A673 (cell line): ENCODE data around the gene TLR1. TPM values are rescaled to one million over a fixed set of nuclear protein-coding genes. Genes with fewer than 3 reads are reported as not detected.

ENCODE experiments used
- BruUV-seq: library from RNA; stranded (reverse); fragments of 400-500 nt; replicated peaks from 2 replicates; lab custom pipeline; 2021; lab: Mats Ljungman, UMichigan
- CTCF ChIA-PET: fragments of 300-600 bp; sonication (Branson Sonifier 250); formaldehyde crosslinking; loops from one replicate; lab custom pipeline; 2022; ENCODE audit warnings: antibody characterized with exemption; lab: Charles Lee
- POLR2A ChIA-PET: fragments of 300-600 bp; sonication (Branson Sonifier 250); formaldehyde crosslinking; loops from one replicate; lab custom pipeline; 2022; ENCODE audit warnings: antibody characterized with exemption; ENCODE audit not compliant: low non-redundant PET; lab: Charles Lee
- DNase-seq: peaks from one replicate; pipeline ENCODE4 v3.0.0-alpha.2; 2015; ENCODE audit warnings: low spot score
- H3K27ac ChIP-seq: fragments of 200-600 bp; sonication (generic); 2 replicates; pipeline ENCODE4 v1.5.1; 2016; ENCODE audit warnings: mixed run types, low read depth, mild to moderate bottlenecking, mixed read lengths, antibody characterized with exemption, low read length; ENCODE audit not compliant: poor library complexity, severe bottlenecking
- H3K27me3 ChIP-seq: fragments of 200-600 bp; sonication (generic); replicated peaks from 2 replicates; pipeline ENCODE4 v1.6.1; 2017; ENCODE audit warnings: mixed run types, low read depth, mild to moderate bottlenecking, mixed read lengths, antibody characterized with exemption, low read length; ENCODE audit not compliant: insufficient read depth, poor library complexity
- H3K36me3 ChIP-seq: fragments of 200-600 bp; sonication (generic); 2 replicates; pipeline ENCODE4 v1.6.1; 2016; ENCODE audit warnings: mixed run types, mild to moderate bottlenecking, mixed read lengths, antibody characterized with exemption, low read length; ENCODE audit not compliant: insufficient read depth, poor library complexity, severe bottlenecking
- H3K4me1 ChIP-seq: fragments of 200-600 bp; sonication (generic); 2 replicates; pipeline ENCODE4 v1.6.1; 2017; ENCODE audit warnings: mixed run types, mild to moderate bottlenecking, mixed read lengths, antibody characterized with exemption, low read length; ENCODE audit not compliant: insufficient read depth, poor library complexity, severe bottlenecking
- H3K4me3 ChIP-seq: fragments of 200-600 bp; sonication (generic); 2 replicates; pipeline ENCODE4 v1.5.1; 2016; ENCODE audit warnings: low read depth, mixed run types, mild to moderate bottlenecking, mixed read lengths, low read length; ENCODE audit not compliant: poor library complexity, severe bottlenecking
- H3K9me3 ChIP-seq: fragments of 200-600 bp; sonication (generic); 2 replicates; pipeline ENCODE4 v1.6.1; 2016; ENCODE audit warnings: mixed run types, low read depth, mild to moderate bottlenecking, mixed read lengths, antibody characterized with exemption, low read length; ENCODE audit not compliant: poor library complexity, severe bottlenecking
- CTCF ChIP-seq: fragments of 300-800, 200-600 bp; sonication (generic); conservative IDR thresholded peaks from 2 replicates; pipeline ENCODE4 v1.5.1; 2017; ENCODE audit warnings: low read depth, mild to moderate bottlenecking, antibody characterized with exemption, low read length, moderate library complexity, mixed read lengths
- EZH2 ChIP-seq: fragments of 200-600 bp; sonication (generic); IDR thresholded peaks from 2 replicates; pipeline ENCODE4 v1.6.1; 2017; ENCODE audit warnings: borderline replicate concordance, low read depth, mild to moderate bottlenecking, mixed read lengths, antibody characterized with exemption, low read length; ENCODE audit not compliant: poor library complexity, severe bottlenecking
- intact Hi-C: fragments of 100-400 bp; cut with micrococcal nuclease; formaldehyde crosslinking; loops from one replicate; pipeline ENCODE4 v1.10.0; 2022; ENCODE audit not compliant: unreplicated experiment
- total RNA-seq: library from RNA; stranded (reverse); gene quantifications from 2 replicates; pipeline ENCODE4 v1.2.3, GENCODE V29; 2021

TLR1 gene
- total RNA-seq, 1 experiment from 2014 or later, result 0.37 TPM

DNA sequence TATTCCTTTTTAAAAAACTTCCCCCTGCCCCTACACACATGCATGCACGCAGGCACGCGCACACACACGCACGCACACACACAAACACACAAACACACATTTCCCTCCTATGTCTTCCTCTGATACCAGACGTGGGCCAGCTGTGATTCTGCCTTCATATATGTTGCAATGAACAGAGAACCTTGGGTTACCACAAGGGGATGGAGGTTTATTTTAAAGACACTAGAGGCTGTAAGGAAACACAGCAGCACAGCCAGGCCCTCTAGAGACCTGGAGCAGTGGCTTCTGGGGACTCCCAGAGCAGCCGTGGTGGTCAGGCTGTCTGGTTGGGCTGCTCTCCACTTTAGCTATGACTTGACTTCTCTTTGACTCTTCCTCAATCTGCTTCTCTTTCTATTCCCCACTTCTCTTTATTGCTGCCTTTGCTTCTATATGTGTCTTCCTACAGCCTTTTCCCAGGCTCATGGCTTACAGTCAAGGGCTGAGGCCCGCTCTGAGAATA, 18.6 kb downstream of the TLR1 start:
- no TSS peak for BruUV-seq
- no peaks in the 10 kb centered on the region for H3K27me3 ChIP-seq
- no peaks in the 10 kb centered on the region for H3K9me3 ChIP-seq
- intact Hi-C loops, result no loop called here
- TF ChIP-seq EZH2 (no peak), CTCF (no peak)
- no peak for DNase-seq
- H3K36me3 ChIP-seq, result no peaks in the 10 kb centered on the region
- no peak overlapping the region for H3K27ac ChIP-seq
- no peaks in the 10 kb centered on the region for H3K4me1 ChIP-seq
- CTCF ChIA-PET, result no interaction called here
- POLR2A ChIA-PET, result no interaction called here
- no peak overlapping the region for H3K4me3 ChIP-seq

DNA sequence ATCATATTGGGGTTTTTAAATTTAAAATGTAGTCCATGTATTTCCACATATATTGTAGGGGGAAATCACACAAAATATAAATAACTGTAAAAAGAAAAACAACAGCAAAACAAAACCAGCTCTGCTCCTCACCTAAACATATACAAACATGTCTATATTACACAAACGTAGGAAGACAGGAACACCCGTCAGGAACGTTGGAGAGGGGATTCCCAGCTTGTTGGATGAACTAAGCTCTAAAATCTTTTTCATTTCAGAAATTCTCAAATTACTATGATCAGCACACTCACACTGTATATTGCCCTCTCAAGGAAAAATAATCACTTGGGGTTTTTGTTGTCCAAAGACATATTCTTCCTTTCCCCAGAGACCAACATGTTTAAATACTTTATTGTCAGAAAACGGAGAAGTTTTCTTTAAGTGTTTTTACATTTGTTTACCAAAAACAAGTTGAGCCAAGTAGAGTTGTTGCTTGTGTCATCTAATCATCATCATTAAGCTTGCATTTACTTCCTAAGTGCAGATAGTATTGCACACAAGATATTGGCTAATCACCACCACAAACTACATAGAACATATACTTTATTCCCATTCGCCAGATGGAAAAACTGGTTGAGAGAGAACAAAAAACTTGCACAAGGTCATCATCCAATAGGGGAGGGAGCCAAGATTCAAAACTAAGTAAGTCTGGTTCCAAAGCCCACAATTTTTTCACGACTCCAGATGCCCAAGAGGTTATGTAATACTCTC, 19.4 kb downstream of the TLR1 start:
- H3K4me1 ChIP-seq, result no peaks in the 10 kb centered on the region
- intact Hi-C loops, result no loop called here
- H3K27me3 ChIP-seq, result no peaks in the 10 kb centered on the region
- no peak for DNase-seq
- no peaks in the 10 kb centered on the region for H3K9me3 ChIP-seq
- no peaks in the 10 kb centered on the region for H3K36me3 ChIP-seq
- POLR2A ChIA-PET, result no interaction called here
- BruUV-seq, result no TSS peak
- no peak overlapping the region for H3K4me3 ChIP-seq
- TF ChIP-seq EZH2, result no peak
- TF ChIP-seq CTCF, result no peak
- CTCF ChIA-PET, result no interaction called here
- no peak overlapping the region for H3K27ac ChIP-seq

DNA sequence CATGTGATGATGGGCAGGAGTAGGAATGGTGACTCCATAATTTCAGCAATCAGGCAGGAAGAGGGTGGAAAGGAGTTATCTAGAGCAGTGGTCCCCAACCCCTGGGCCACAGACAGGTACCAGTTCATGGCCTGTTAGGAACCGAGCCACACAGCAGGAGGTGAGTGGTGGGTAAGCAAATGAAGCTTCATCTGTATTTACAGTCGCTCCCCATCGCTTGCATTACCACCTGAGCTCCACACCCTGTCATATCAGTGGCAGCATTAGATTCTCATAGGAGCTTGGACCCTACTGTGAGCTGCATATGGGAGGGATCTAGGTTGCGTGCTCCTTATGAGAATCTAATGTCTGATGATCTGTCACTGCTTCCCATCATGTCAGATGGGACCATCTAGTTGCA, 20.4 kb downstream of the TLR1 start:
- Histone ChIP-seq H3K4me1 (no peaks in the 10 kb centered on the region), H3K9me3 (no peaks in the 10 kb centered on the region), H3K27me3 (no peaks in the 10 kb centered on the region), H3K4me3 (no peak overlapping the region), H3K36me3 (no peaks in the 10 kb centered on the region), H3K27ac (no peak overlapping the region)
- CTCF ChIA-PET, result no interaction called here
- POLR2A ChIA-PET, result no interaction called here
- BruUV-seq, result no TSS peak
- no peak for TF ChIP-seq EZH2
- no peak for TF ChIP-seq CTCF
- no peak for DNase-seq
- intact Hi-C loops, result loop anchor here (5.0 kb wide), 1 partner anchor 722 kb away; no protein-coding TSS in a partner anchor
